Measurements from ENCODE around the gene HLA-DPA1.

HLA-DPA1 gene

GRCh38 chr6:33019372-33019771, 54.1 kb downstream of the HLA-DPA1 start:
- Histone ChIP-seq H3K23ac (ENCODE audit: low read length) (no peak overlapping the region), H3K4ac (ENCODE audit: low read depth, low read length) (no peak overlapping the region), H3K56ac (ENCODE audit: low read length) (no peak overlapping the region), H2BK120ac (ENCODE audit: low read depth, low read length) (no peak overlapping the region), H2BK15ac (replicated peaks; ENCODE audit: low read depth) (no peak overlapping the region), H3K27me3 (ENCODE audit: insufficient read depth, low read length, poor library complexity) (no peaks in the 10 kb centered on the region), H3K9ac (ENCODE audit: low read length) (no peak overlapping the region), H4K8ac (ENCODE audit: low read depth, low read length) (no peak overlapping the region), H3K79me2 (ENCODE audit: control insufficient read depth, insufficient read depth, low read length) (no peaks in the 10 kb centered on the region), H4K5ac (ENCODE audit: low read length) (no peak overlapping the region), H3K4me2 (ENCODE audit: low read length) (no peak overlapping the region), H3K4me3 (ENCODE audit: low read length) (no peak overlapping the region), H3K27ac (ENCODE audit: low read depth, low read length) (no peak overlapping the region), H3K79me1 (ENCODE audit: low read length) (no peaks in the 10 kb centered on the region), H3K18ac (ENCODE audit: low read length) (no peak overlapping the region), H2AK5ac (ENCODE audit: low read length) (no peak overlapping the region), H3K4me1 (ENCODE audit: control insufficient read depth, low read depth, low read length) (peaks cover 2% of the 10 kb centered on the region), H3K36me3 (ENCODE audit: control insufficient read depth, insufficient read depth, low read length) (no peaks in the 10 kb centered on the region), H2BK5ac (ENCODE audit: low read length) (no peak overlapping the region)
- no peak for DNase-seq

- Histone ChIP-seq H4K5ac (ENCODE audit: low read length) (no peak overlapping the region), H3K27me3 (ENCODE audit: insufficient read depth, low read length, poor library complexity) (no peaks in the 10 kb centered on the region), H2BK15ac (replicated peaks; ENCODE audit: low read depth) (no peak overlapping the region), H3K4ac (ENCODE audit: low read depth, low read length) (no peak overlapping the region), H3K79me2 (ENCODE audit: control insufficient read depth, insufficient read depth, low read length) (no peaks in the 10 kb centered on the region), H3K36me3 (ENCODE audit: control insufficient read depth, insufficient read depth, low read length) (no peaks in the 10 kb centered on the region), H3K4me2 (ENCODE audit: low read length) (no peak overlapping the region), H3K23ac (ENCODE audit: low read length) (no peak overlapping the region), H2BK120ac (ENCODE audit: low read depth, low read length) (no peak overlapping the region), H2BK5ac (ENCODE audit: low read length) (no peak overlapping the region), H4K8ac (ENCODE audit: low read depth, low read length) (no peak overlapping the region), H3K56ac (ENCODE audit: low read length) (no peak overlapping the region), H3K4me1 (ENCODE audit: control insufficient read depth, low read depth, low read length) (peaks cover 2% of the 10 kb centered on the region), H2AK5ac (ENCODE audit: low read length) (no peak overlapping the region), H3K18ac (ENCODE audit: low read length) (no peak overlapping the region), H3K27ac (ENCODE audit: low read depth, low read length) (no peak overlapping the region), H3K9ac (ENCODE audit: low read length) (no peak overlapping the region), H3K4me3 (ENCODE audit: low read length) (no peak overlapping the region), H3K79me1 (ENCODE audit: low read length) (no peaks in the 10 kb centered on the region)
- DNase-seq, result no peak
- whole genome bisulfite sequencing (ENCODE audit: extremely low coverage, insufficient coverage, low lambda C conversion rate), result no CpG with 5 or more reads among the region's 6 CpGs
Measured at GRCh38 chr6:33018904-33019303, 54.5 kb downstream of the HLA-DPA1 start.

GRCh38 chr6:33018418-33018817, 55.0 kb downstream of the HLA-DPA1 start:
- Histone ChIP-seq H3K23ac (ENCODE audit: low read length) (no peak overlapping the region), H2BK5ac (ENCODE audit: low read length) (no peak overlapping the region), H3K18ac (ENCODE audit: low read length) (no peak overlapping the region), H3K4me2 (ENCODE audit: low read length) (no peak overlapping the region), H3K56ac (ENCODE audit: low read length) (no peak overlapping the region), H4K8ac (ENCODE audit: low read depth, low read length) (no peak overlapping the region), H4K5ac (ENCODE audit: low read length) (no peak overlapping the region), H3K4ac (ENCODE audit: low read depth, low read length) (no peak overlapping the region), H3K27ac (ENCODE audit: low read depth, low read length) (no peak overlapping the region), H3K79me1 (ENCODE audit: low read length) (no peaks in the 10 kb centered on the region), H3K36me3 (ENCODE audit: control insufficient read depth, insufficient read depth, low read length) (no peaks in the 10 kb centered on the region), H3K4me3 (ENCODE audit: low read length) (no peak overlapping the region), H2BK120ac (ENCODE audit: low read depth, low read length) (no peak overlapping the region), H3K9ac (ENCODE audit: low read length) (no peak overlapping the region), H3K4me1 (ENCODE audit: control insufficient read depth, low read depth, low read length) (peaks cover 2% of the 10 kb centered on the region), H2AK5ac (ENCODE audit: low read length) (no peak overlapping the region), H2BK15ac (replicated peaks; ENCODE audit: low read depth) (no peak overlapping the region), H3K79me2 (ENCODE audit: control insufficient read depth, insufficient read depth, low read length) (no peaks in the 10 kb centered on the region), H3K27me3 (ENCODE audit: insufficient read depth, low read length, poor library complexity) (no peaks in the 10 kb centered on the region)
- no peak for DNase-seq

- Histone ChIP-seq H4K5ac (ENCODE audit: low read length) (no peak overlapping the region), H2AK5ac (ENCODE audit: low read length) (no peak overlapping the region), H3K56ac (ENCODE audit: low read length) (no peak overlapping the region), H3K27ac (ENCODE audit: low read depth, low read length) (no peak overlapping the region), H3K36me3 (ENCODE audit: control insufficient read depth, insufficient read depth, low read length) (no peaks in the 10 kb centered on the region), H3K23ac (ENCODE audit: low read length) (no peak overlapping the region), H3K4me1 (ENCODE audit: control insufficient read depth, low read depth, low read length) (peaks cover 2% of the 10 kb centered on the region), H2BK15ac (replicated peaks; ENCODE audit: low read depth) (no peak overlapping the region), H3K4me3 (ENCODE audit: low read length) (no peak overlapping the region), H4K8ac (ENCODE audit: low read depth, low read length) (no peak overlapping the region), H3K79me1 (ENCODE audit: low read length) (no peaks in the 10 kb centered on the region), H3K79me2 (ENCODE audit: control insufficient read depth, insufficient read depth, low read length) (no peaks in the 10 kb centered on the region), H3K27me3 (ENCODE audit: insufficient read depth, low read length, poor library complexity) (no peaks in the 10 kb centered on the region), H3K9ac (ENCODE audit: low read length) (no peak overlapping the region), H3K4ac (ENCODE audit: low read depth, low read length) (no peak overlapping the region), H3K4me2 (ENCODE audit: low read length) (no peak overlapping the region), H2BK120ac (ENCODE audit: low read depth, low read length) (no peak overlapping the region), H3K18ac (ENCODE audit: low read length) (no peak overlapping the region), H2BK5ac (ENCODE audit: low read length) (no peak overlapping the region)
- WGBS (ENCODE audit: extremely low coverage, insufficient coverage, low lambda C conversion rate), result no CpG with 5 or more reads among the region's 3 CpGs
- peak; percentile 70 for DNase-seq
Measured at GRCh38 chr6:33017694-33018353, 55.6 kb downstream of the HLA-DPA1 start.

- Histone ChIP-seq H2AK5ac (ENCODE audit: low read length) (no peak overlapping the region), H3K56ac (ENCODE audit: low read length) (no peak overlapping the region), H3K79me1 (ENCODE audit: low read length) (no peaks in the 10 kb centered on the region), H3K18ac (ENCODE audit: low read length) (no peak overlapping the region), H3K9ac (ENCODE audit: low read length) (no peak overlapping the region), H3K23ac (ENCODE audit: low read length) (no peak overlapping the region), H2BK120ac (ENCODE audit: low read depth, low read length) (no peak overlapping the region), H3K4me1 (ENCODE audit: control insufficient read depth, low read depth, low read length) (peaks cover 2% of the 10 kb centered on the region), H4K5ac (ENCODE audit: low read length) (no peak overlapping the region), H2BK5ac (ENCODE audit: low read length) (no peak overlapping the region), H3K27me3 (ENCODE audit: insufficient read depth, low read length, poor library complexity) (no peaks in the 10 kb centered on the region), H3K27ac (ENCODE audit: low read depth, low read length) (no peak overlapping the region), H2BK15ac (replicated peaks; ENCODE audit: low read depth) (no peak overlapping the region), H3K79me2 (ENCODE audit: control insufficient read depth, insufficient read depth, low read length) (no peaks in the 10 kb centered on the region), H4K8ac (ENCODE audit: low read depth, low read length) (no peak overlapping the region), H3K4ac (ENCODE audit: low read depth, low read length) (no peak overlapping the region), H3K36me3 (ENCODE audit: control insufficient read depth, insufficient read depth, low read length) (no peaks in the 10 kb centered on the region), H3K4me3 (ENCODE audit: low read length) (no peak overlapping the region), H3K4me2 (ENCODE audit: low read length) (no peak overlapping the region)
- WGBS (ENCODE audit: extremely low coverage, insufficient coverage, low lambda C conversion rate), result no CpG with 5 or more reads among the region's 4 CpGs
- no peak for DNase-seq
Measured at GRCh38 chr6:33017018-33017417, 56.4 kb downstream of the HLA-DPA1 start.

GRCh38 chr6:33015798-33016197, 57.7 kb downstream of the HLA-DPA1 start:
- H4K5ac ChIP-seq (ENCODE audit: low read length), result no peak overlapping the region
- H3K9ac ChIP-seq (ENCODE audit: low read length), result no peak overlapping the region
- H3K27me3 ChIP-seq (ENCODE audit: insufficient read depth, low read length, poor library complexity), result no peaks in the 10 kb centered on the region
- no peak overlapping the region for H3K18ac ChIP-seq (ENCODE audit: low read length)
- no peak overlapping the region for H2BK15ac ChIP-seq (replicated peaks; ENCODE audit: low read depth)
- no peaks in the 10 kb centered on the region for H3K36me3 ChIP-seq (ENCODE audit: control insufficient read depth, insufficient read depth, low read length)
- peaks cover 2% of the 10 kb centered on the region for H3K4me1 ChIP-seq (ENCODE audit: control insufficient read depth, low read depth, low read length)
- no peak overlapping the region for H2BK5ac ChIP-seq (ENCODE audit: low read length)
- DNase-seq, result no peak
- H3K27ac ChIP-seq (ENCODE audit: low read depth, low read length), result no peak overlapping the region
- WGBS (ENCODE audit: extremely low coverage, insufficient coverage, low lambda C conversion rate), result 100% methylated on average over 1 of the region's 11 CpGs
- no peak overlapping the region for H3K4ac ChIP-seq (ENCODE audit: low read depth, low read length)
- no peaks in the 10 kb centered on the region for H3K79me2 ChIP-seq (ENCODE audit: control insufficient read depth, insufficient read depth, low read length)
- H3K23ac ChIP-seq (ENCODE audit: low read length), result no peak overlapping the region
- H3K4me3 ChIP-seq (ENCODE audit: low read length), result no peak overlapping the region
- no peak overlapping the region for H2AK5ac ChIP-seq (ENCODE audit: low read length)
- H3K79me1 ChIP-seq (ENCODE audit: low read length), result no peaks in the 10 kb centered on the region
- no peak overlapping the region for H2BK120ac ChIP-seq (ENCODE audit: low read depth, low read length)
- no peak overlapping the region for H3K4me2 ChIP-seq (ENCODE audit: low read length)
- H3K56ac ChIP-seq (ENCODE audit: low read length), result no peak overlapping the region
- no peak overlapping the region for H4K8ac ChIP-seq (ENCODE audit: low read depth, low read length)
